ENCODE results near the gene SERGEF.

GRCh38 chr11:17932472-17932871 is 80.4 kb downstream of the SERGEF start:
- TF ChIP-seq POLR2AphosphoS5 (IDR thresholded peaks at IDR 0.05; ENCODE audit: low read depth, low read length) (no peak), POLR2A (IDR thresholded peaks at IDR 0.05; ENCODE audit: low read depth, low read length) (no peak), TAF1 (IDR thresholded peaks at IDR 0.05; ENCODE audit: low read depth, low read length) (no peak), SPI1 (IDR thresholded peaks at IDR 0.05; ENCODE audit: low read depth, low read length) (no peak), POU2F2 (IDR thresholded peaks at IDR 0.05; ENCODE audit: low read depth, low read length) (no peak), PAX5 (IDR thresholded peaks at IDR 0.05; ENCODE audit: insufficient read depth, low read length, severe bottlenecking) (no peak)
